ENCODE measurements around the gene CLIC4.

CLIC4 gene

DNA sequence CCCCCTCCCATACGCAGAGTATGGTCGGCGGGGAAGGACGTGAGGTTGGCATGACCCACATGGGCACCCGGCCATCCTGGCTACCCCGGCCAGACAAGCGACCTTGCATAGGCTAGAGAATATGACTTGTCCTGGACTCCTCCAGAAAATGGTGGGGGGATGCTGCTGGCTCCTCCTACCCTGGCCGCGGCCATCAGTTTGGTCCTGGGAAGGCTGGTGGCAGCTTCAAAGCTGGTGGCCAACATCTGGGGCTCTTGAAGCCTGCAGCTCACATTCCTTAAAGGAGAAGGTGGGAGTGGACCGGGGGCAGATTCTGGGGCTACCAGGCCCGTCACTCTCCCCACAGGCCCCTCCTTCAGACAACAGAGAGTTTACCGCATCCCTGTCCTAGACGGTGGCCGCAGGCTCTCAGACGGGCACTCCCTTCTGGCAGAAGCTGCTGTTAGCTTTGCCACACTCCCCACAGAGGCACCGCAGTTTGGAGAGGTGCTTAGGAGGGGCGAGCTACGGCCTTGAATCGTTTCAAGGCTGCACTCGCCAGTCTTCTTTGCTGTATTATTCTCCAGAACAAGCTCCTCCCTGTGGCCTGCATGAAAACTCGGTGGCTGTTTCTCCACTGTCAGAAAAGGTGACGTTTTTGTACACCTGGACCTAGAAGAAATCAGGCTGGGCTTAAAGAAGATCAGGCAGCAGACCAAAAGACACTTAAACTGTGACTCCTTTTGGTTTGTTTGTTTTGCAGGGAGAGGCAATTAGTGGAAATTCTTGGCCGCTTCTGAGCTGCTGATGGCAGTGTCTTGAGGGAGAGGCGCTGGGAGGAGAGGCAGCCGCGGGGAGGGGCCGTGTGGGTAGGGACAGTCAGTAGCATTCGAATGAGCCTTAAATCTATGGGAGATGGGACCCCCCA, 116.8 kb downstream of the CLIC4 start:
- DNase-seq = no peak

GRCh38 chr1:24862775-24863483, 117.7 kb downstream of the CLIC4 start:
- no peak for DNase-seq

GRCh38 chr1:24864370-24864777, 119.1 kb downstream of the CLIC4 start:
- no peak for DNase-seq

DNA sequence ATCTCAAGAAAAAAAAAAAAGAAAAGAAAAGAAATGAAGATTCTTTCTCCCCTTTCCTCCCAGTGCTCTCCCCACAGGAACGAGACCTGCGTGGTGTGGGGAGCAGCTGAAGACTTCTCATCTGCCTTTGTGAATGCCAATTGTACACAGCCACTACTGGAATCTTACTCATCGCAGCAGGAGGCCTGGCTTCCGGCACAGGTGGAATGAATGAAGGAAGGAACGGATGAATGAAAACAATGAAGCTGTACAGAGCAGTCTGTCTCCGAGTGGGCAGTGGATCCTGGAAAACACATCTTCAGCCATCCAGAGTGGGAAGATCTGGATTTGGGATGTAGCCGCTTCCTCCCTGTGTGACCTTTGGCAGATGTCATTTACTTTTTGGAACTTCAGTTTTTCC, 119.9 kb downstream of the CLIC4 start:
- no peak for DNase-seq

DNA sequence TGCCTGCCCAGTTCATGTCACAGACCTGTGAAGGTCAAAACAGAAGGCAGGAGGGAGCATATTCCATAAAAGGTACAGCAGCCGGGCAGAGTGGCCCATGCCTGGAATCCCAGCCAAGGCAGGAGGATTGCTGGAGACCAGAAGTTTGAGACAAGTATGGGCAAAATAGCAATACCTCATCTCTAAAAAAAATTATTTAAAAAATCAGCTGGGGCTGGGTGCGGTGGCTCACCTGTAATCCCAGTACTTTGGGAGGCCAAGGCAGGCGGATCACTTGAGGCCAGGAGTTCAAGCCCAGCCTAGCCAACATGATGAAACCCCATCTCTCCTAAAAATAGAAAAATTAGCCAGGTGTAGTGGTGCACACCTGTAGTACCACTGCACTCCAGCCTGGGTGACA, 120.3 kb downstream of the CLIC4 start:
- no peak for DNase-seq

DNA sequence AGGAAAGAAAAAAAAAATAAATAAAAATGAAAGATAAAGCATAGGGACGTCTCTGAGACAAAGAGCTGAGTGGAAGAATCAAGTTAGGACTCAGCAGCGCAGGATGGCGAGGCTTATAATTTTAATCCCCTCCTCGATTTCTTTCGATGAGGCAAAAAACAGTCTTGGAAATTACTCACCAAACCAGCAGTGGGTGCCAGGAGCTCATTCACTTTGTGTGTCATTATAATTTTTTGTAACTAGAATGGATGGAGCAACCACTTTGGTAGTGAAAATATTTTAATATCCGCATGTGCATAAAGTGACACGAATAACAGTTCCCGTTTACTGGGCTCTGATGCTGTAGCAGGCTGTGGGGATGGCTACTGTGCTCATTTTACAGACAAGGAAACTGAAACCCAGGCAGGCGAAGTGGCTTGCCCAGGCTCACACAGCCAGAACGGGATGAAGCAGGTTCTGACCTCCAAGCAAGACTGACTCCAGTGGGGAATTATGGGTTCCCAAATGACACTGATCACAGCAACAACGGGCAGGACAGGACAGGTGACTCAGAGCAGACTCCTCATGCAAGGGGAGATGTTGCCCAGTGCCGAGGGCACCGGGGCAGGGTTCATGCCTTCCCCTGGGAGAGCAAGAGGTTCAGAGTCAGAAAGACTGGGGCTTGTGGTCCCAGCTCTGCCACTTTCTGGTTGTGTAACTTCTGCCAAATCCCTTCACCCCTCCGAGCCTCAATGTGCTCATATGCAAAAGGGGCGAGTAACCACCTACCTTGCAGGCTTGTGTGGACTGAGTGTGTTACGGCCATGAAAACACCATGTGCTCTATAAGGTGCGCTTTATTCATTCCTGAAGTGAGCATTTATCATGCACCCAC, 121.2 kb downstream of the CLIC4 start:
- no peak for DNase-seq

- no peak for DNase-seq
Observed at GRCh38 chr1:24867084-24867870, 122.0 kb downstream of the CLIC4 start.

GRCh38 chr1:24868016-24868875, 123.0 kb downstream of the CLIC4 start:
- DNase-seq = no peak

- no peak for DNase-seq
Observed at GRCh38 chr1:24870551-24871195, 125.4 kb downstream of the CLIC4 start.

- DNase-seq = no peak
Observed at GRCh38 chr1:24871306-24871901, 126.2 kb downstream of the CLIC4 start.

- no peak for DNase-seq
Observed at GRCh38 chr1:24872061-24872850, 127.0 kb downstream of the CLIC4 start.

- no peak for DNase-seq
Observed at GRCh38 chr1:24873148-24873547, 127.9 kb downstream of the CLIC4 start.

DNA sequence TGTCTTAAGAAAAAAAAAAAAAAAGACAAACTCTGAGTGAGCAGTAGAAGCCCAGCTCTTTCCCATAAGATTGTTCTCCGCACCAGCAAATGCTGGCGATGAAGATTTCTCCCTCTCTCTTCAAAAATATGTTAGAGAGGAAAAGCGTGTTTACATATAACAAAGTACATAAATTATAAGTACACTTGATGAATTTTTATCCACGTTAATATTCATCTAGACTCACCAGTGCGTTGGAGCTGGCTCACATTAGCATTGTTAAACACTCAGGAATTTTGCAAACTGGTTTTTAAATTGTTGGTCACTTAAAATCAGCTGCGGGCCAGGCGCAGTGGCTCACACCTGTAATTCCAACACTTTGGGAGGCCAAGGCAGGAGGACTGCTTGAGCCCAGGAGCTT, 128.8 kb downstream of the CLIC4 start:
- no peak for DNase-seq

DNA sequence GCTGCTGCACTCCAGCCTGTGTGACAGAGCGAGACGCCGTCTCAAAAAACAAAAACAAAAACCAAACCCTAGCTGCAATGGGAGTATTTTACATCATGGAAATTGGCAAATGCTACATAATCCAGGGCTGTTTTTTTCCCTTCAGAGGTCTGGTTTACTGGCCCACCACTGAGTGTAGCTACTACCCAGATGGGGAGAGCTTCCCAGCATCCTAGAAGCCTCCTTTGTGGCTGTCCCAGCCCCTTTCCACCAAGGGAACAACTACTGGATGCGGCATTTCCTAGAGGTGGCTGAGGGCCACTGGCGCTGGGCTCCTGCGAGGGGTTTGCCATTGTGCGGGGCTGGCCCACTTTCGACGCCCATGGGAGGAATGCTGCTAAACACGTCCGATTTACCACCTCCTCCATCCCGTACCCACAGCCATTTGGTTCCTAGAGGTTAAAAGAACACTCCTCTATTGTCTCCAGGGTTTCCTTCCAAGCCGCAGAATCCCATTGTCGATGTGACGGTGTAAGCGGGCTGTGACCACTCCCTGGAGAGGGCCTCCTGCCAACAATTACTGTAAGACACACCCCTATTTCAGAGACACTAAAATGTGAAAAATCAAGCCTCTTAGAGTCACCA, 129.5 kb downstream of the CLIC4 start:
- DNase-seq = no peak

DNA sequence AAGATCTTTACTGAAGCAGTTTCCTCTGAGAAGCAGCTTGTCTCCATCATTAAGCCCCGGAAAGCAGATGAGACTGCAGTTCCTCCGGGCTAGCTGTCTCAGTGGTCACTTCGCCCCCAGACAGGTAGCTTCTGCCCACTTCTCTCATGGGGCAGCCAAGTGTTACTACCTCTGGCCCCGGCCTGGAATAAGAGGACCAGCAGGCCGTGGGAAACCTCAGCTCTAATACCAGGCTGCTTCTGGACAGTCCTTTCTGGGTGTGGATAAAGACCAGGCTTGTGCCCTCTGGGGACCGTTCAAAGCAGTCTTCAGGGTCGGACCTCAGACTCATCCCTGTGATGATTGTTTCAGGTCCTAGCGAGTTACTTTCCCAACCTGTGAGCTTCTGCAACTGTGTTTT, 130.0 kb downstream of the CLIC4 start:
- no peak for DNase-seq

- DNase-seq = no peak
Observed at GRCh38 chr1:24875991-24876506, 130.8 kb downstream of the CLIC4 start.

DNA sequence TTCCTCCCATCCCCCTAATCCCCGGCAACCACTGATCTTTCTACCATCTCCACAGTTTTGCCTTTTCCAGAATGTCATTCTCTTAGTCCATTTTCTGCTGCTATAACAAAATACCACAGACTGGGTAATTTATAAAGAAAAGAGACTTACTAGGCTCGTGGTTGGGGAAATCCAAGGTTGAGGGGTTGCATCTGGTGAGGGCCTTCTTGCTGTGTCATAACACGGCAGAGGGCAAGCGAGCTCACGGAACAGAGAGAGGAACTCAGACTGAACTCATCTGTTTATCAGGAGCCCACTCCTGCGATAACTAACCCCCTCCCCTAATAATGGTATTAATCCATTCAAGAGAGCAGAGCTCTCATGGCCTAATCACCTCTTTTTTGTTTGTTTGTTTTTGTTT, 132.8 kb downstream of the CLIC4 start:
- DNase-seq = no peak

DNA sequence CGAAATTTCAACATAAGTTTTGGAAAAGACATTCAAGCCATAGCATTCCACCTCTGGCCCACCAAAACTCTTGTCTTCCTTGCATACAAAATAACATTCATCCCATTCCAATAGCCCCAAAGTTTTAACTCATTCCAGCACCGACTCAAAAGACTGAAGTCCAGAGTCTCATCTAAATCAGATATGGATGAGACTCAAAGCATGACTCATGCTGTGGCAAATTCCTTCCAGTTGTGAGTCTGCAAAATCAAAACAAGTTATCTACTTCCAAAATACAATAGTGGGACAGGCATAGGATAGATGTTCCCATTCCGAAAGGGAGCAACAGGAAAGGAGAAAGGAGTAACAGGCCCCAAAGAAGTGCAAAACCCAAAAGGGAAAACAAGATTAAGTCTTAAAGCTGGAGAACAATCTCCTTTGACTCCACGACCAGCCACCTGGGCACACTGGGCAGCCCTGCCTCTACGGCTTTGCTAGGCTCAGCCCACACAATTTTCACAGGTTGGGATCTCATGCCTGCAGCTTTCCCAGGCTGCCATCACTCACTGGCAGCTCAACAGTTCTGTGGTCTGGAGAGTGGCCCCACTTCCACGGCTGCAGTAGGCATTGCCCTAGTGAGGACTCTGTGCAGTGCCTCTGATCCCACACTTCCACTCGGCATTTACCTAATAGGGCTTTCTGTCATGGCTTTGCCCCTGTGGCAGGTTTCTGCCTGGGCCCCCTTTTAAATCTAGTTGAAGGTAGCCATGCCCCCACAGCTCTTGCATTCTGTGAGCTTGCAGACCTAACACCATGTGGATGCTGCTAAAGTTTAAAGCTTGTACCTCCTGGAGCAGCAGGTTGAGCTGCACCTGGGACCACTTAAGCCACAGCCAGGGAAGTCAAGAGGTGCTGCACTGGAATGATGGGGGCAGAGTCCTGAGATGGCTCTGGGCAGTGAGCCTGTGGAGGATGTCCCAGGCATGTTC, 133.8 kb downstream of the CLIC4 start:
- DNase-seq = no peak
